Transverse colon (tissue), 4 donors: ENCODE measurements around the gene SCGB1D4. TPM values are rescaled to one million over a fixed set of nuclear protein-coding genes. Genes with fewer than 3 reads are reported as not detected.

Experiments
- DNase-seq: peaks from one replicate; pipeline ENCODE4 v3.0.0-alpha.2; 2019
- H3K27ac ChIP-seq, 4 donors: fragments of 200-600 bp; sonication (generic); 2 replicates each; pipeline ENCODE4 v1.5.1; 2016 to 2018; ENCODE audit warnings: inconsistent platforms in 4 of 4
- H3K27me3 ChIP-seq: fragments of 200-600 bp; sonication (generic); 2 replicates; pipeline ENCODE4 v1.5.1; 2017; ENCODE audit warnings: inconsistent platforms
- H3K36me3 ChIP-seq, 4 donors: fragments of 200-600 bp; sonication (generic); 2 replicates each; pipeline ENCODE4 v1.5.1; 2017 to 2019; ENCODE audit warnings: inconsistent platforms in 4 of 4
- H3K4me1 ChIP-seq, 4 donors: fragments of 200-600 bp; sonication (generic); 2 replicates each; pipeline ENCODE4 v1.5.1; 2017 to 2020; ENCODE audit warnings: inconsistent platforms in 4 of 4
- H3K4me3 ChIP-seq, 4 donors: fragments of 200-600 bp; sonication (generic); 1 replicate in 1 of 4; 2 replicates in 3 of 4; pipeline versions ENCODE4 v1.5.1 to v1.6.1; 2017 to 2019; ENCODE audit warnings: inconsistent platforms in 4 of 4
- H3K9me3 ChIP-seq, 2 donors: fragments of 200-600 bp; sonication (generic); 2 replicates each; pipeline ENCODE4 v1.5.1; 2017 to 2019; ENCODE audit warnings: inconsistent platforms in 2 of 2
- EP300 ChIP-seq: sonication (generic); formaldehyde crosslinking; IDR thresholded peaks from one replicate; pipeline ENCODE4 v1.6.1; 2017; ENCODE audit warnings: antibody characterized with exemption, low read depth
- POLR2A ChIP-seq: fragments of 450-650 bp; IDR thresholded peaks from one replicate; pipeline ENCODE4 v1.6.1; 2016; ENCODE audit warnings: antibody characterized with exemption, mild to moderate bottlenecking, moderate library complexity
- POLR2AphosphoS5 ChIP-seq, 3 donors: sonication (generic); formaldehyde crosslinking; IDR thresholded peaks; one replicate each; pipeline ENCODE4 v1.6.1; 2016; ENCODE audit warnings: antibody characterized with exemption in 3 of 3
- WGBS, 2 donors: methylation state at CpG; one replicate each; pipeline ENCODE4 v1.1.5; 2018; ENCODE audit warnings: low coverage in 1 of 2; 5-methylcytosine and 5-hydroxymethylcytosine counted together
- in situ Hi-C, 4 donors: fragments of 200-750 bp; cut with MboI; loops; one replicate each; pipeline versions ENCODE4 v1.15.0 to v1.15.1; 2017; ENCODE audit warnings: low sequenced_read_pairs in 3 of 4, low pct_ligation_motif_present in 1 of 4, low pct_unique_long_range_greater_than_20kb in 1 of 4
- intact Hi-C: fragments of 100-400 bp; cut with DNase I; formaldehyde crosslinking; loops from one replicate; pipeline ENCODE4 v1.15.1; 2023; ENCODE audit warnings: low total_unique reads
- total RNA-seq, 4 donors: library from RNA; depleted of rRNA; stranded (reverse); fragments of >200 nt; gene quantifications; one replicate each; pipeline ENCODE4 v1.1.0, GENCODE V29; 2016
- TF ChIP-seq, protein P1 (sequence below), 5 experiments: fragments of 200-600 bp in 3 of 5; fragments of 450-650 bp in 2 of 5; sonication (generic) in 3 of 5; IDR thresholded peaks; 1 replicate in 2 of 5; 2 replicates in 3 of 5; pipeline ENCODE4 v1.5.1; 2016 to 2017; ENCODE audit warnings: antibody characterized with exemption in 5 of 5, inconsistent platforms in 3 of 5, mild to moderate bottlenecking in 2 of 5, moderate library complexity in 1 of 5

SCGB1D4 gene
- total RNA-seq, 4 donors from 2014 or later: not detected

DNA sequence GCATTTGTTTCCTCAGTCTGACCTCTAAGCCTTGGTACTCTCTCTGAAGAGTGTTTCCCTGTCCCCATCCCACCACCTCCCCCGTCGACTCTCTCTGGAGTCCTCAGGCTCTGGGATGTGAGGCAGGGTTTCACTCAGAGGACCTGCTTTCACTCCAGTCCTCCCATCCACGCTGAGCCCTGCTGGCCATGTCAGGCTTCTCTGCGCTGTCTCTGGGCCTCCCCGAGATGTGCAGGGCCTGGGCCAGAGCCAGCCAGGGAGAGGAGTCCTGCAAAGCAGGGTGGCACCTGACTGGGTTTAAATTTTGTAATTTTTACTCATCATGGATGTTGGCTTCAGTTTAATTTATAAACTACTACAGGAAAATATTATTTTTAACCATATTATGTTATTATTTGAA, 25.6 kb downstream of the SCGB1D4 start:
- no peak overlapping the region for H3K27ac ChIP-seq
- WGBS, 2 donors: 63 to 64% methylated on average over 4 to 5 of the region's 5 CpGs
- H3K27me3 ChIP-seq: peaks cover 15% of the 10 kb centered on the region
- DNase-seq: no peak
- intact Hi-C loops (no loop called here), in situ Hi-C loops (no loop called here)
- H3K4me3 ChIP-seq: no peak overlapping the region
- no peaks in the 10 kb centered on the region for H3K4me1 ChIP-seq
- TF ChIP-seq POLR2A: no peak
- TF ChIP-seq, protein P1, sequence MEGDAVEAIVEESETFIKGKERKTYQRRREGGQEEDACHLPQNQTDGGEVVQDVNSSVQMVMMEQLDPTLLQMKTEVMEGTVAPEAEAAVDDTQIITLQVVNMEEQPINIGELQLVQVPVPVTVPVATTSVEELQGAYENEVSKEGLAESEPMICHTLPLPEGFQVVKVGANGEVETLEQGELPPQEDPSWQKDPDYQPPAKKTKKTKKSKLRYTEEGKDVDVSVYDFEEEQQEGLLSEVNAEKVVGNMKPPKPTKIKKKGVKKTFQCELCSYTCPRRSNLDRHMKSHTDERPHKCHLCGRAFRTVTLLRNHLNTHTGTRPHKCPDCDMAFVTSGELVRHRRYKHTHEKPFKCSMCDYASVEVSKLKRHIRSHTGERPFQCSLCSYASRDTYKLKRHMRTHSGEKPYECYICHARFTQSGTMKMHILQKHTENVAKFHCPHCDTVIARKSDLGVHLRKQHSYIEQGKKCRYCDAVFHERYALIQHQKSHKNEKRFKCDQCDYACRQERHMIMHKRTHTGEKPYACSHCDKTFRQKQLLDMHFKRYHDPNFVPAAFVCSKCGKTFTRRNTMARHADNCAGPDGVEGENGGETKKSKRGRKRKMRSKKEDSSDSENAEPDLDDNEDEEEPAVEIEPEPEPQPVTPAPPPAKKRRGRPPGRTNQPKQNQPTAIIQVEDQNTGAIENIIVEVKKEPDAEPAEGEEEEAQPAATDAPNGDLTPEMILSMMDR (IDR thresholded peaks at IDR 0.05): no peak
- TF ChIP-seq EP300: no peak
- no peak for TF ChIP-seq POLR2AphosphoS5 (IDR thresholded peaks at IDR 0.05)
- no peaks in the 10 kb centered on the region for H3K9me3 ChIP-seq
- no peaks in the 10 kb centered on the region for H3K36me3 ChIP-seq

DNA sequence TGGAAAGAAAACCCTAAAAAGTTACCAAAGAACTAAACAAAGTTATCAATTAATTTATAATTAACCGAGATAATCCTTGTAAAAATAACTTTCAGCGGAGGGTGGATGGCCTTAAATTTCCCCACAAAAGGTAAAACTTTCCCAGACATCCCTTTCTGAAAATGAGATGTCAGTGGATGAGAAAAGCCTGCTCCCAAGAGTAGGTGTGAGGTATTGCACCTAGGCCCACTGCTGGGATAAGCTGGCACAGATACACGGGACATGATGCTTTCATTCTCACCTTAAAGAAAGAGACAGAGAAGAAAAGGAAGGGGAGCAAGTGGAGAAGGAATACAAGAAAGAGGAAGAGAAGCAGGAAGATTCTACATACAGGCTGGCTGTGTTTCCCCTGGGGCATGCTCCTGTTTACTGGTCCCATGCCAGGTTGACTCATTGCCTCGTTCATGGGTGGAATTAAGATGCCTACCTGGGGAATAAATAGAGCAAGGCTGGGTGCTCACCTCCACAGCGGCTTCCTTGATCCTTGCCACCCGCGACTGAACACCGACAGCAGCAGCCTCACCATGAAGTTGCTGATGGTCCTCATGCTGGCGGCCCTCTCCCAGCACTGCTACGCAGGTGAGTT, 29.1 kb downstream of the SCGB1D4 start, which contains the start of gene SCGB2A2:
Gene SCGB2A2, plus strand, starts transcription at position 505 of the 625 bp plus-strand sequence. Its CDS starts 59 bp downstream, at position 564.
- Histone ChIP-seq H3K4me3 (no peak within 1 kb of the TSS), H3K4me1 (no peaks in the 10 kb centered on the region), H3K9me3 (no peaks in the 10 kb centered on the region), H3K36me3 (no peaks in the 10 kb centered on the region), H3K27me3 (peaks cover 18% of the 10 kb centered on the region), H3K27ac (no peak within 1 kb of the TSS)
- intact Hi-C loops (no loop called here), in situ Hi-C loops (no loop called here)
- DNase-seq: no peak
- WGBS, 2 donors: 16 to 73% methylated on average over 2 to 10 of the region's 10 CpGs
- no peak for TF ChIP-seq POLR2AphosphoS5 (IDR thresholded peaks at IDR 0.05)
- TF ChIP-seq, protein P1 (IDR thresholded peaks at IDR 0.05): peak in 3 of 5 experiments; percentile 23 to 28 (median 26)
- TF ChIP-seq POLR2A: no peak
- no peak for TF ChIP-seq EP300

DNA sequence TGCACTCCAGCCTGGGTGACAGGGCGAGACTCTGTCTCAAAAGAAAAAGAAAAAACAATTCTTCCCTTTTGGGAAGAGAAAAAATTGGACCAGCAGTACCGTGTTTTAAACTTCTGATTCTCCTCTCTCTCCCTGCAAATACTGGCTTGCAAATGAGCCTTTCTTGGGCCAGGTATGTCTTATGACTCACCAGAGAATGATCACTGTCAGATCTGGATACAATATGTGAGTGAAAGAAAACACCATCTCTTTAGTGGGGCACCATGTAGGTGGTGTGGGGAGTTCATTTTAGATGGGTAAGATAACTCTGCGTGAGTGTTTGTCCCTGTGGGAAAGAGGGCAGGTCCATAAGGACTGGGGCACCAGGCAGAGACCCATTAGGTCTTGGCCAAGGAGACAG, 31.3 kb downstream of the SCGB1D4 start:
- Histone ChIP-seq H3K27ac (no peak overlapping the region), H3K9me3 (no peaks in the 10 kb centered on the region), H3K4me1 (no peaks in the 10 kb centered on the region), H3K27me3 (peaks cover 18% of the 10 kb centered on the region), H3K36me3 (no peaks in the 10 kb centered on the region), H3K4me3 (no peak overlapping the region)
- in situ Hi-C loops: no loop called here
- intact Hi-C loops: no loop called here
- DNase-seq: no peak
- TF ChIP-seq POLR2AphosphoS5 (IDR thresholded peaks at IDR 0.05) (no peak), EP300 (no peak), POLR2A (no peak)
- TF ChIP-seq, protein P1 (IDR thresholded peaks at IDR 0.05): no peak
- 57 to 71% methylated on average over 1 to 3 of the region's 3 CpGs for WGBS, 2 donors

DNA sequence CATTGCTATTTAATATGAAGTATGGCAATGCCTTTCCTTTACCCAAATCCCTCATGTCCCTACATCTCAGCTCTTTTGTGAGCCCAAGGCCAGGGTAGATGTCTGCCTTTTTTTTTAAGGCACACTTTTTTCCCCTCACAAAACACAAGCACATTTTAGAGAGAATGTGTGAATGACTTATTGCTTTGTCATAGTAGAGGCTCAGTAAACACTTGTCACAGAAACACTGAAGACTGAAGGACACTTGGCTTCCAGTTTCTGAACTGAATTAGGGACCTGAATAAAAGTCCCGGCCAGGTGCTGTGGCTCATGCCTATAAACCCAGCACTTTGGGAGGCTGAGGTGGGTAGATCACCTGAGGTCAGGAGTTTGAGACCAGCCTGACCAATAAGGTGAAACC, 31.8 kb downstream of the SCGB1D4 start:
- TF ChIP-seq POLR2A (no peak), POLR2AphosphoS5 (IDR thresholded peaks at IDR 0.05) (no peak), EP300 (no peak)
- TF ChIP-seq, protein P1 (IDR thresholded peaks at IDR 0.05): no peak
- H3K4me3 ChIP-seq: no peak overlapping the region
- in situ Hi-C loops: no loop called here
- no peak overlapping the region for H3K27ac ChIP-seq
- 58 to 80% methylated on average over 1 of the region's 1 CpG for WGBS, 2 donors
- H3K27me3 ChIP-seq: peaks cover 18% of the 10 kb centered on the region
- H3K4me1 ChIP-seq: no peaks in the 10 kb centered on the region
- H3K9me3 ChIP-seq: no peaks in the 10 kb centered on the region
- intact Hi-C loops: no loop called here
- no peaks in the 10 kb centered on the region for H3K36me3 ChIP-seq
- no peak for DNase-seq
